ENCODE data around the gene GALNT10. TPM values are rescaled to one million over a fixed set of nuclear protein-coding genes. Genes with fewer than 3 reads are reported as not detected.

Gene GALNT10
- total RNA-seq, 1 donor from 2014 or later: 57.6 TPM

DNA sequence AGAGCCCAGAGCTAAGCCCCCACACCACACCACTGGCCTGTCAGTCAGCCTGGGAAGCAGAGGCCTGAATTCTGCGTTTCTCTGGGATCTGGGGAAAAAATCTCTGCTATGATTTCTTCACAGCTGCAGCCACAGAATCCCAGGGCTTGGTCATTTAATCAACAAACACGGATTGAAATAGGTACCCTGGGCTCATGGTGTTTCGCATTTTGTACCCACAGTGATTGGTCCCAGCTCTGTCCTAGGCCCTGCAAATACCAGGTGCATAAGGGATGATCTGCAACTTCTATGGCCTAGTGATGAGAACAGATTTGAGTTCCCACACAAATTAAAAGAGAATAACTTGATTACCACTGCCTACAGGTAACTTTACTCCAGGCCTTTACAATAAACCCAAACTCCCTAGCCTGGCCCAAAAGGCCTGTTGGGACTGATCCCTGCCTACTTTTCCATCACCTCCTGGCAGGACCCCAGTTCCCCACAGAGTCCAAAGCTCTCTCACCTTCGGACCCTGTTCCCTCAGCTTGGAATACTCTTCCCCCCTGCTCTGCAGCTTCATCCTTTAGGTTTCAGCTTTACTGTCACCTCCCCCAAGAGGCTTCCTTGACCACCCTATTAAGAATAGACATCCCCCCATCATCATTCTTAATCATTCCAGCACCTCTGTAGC, 240.6 kb downstream of the GALNT10 start:
- intact Hi-C loops (cut with DNase I): no loop called here
- Histone ChIP-seq H3K4me1 (no peaks in the 10 kb centered on the region), H3K9me3 (no peaks in the 10 kb centered on the region), H3K27me3 (ENCODE audit: low read depth) (no peaks in the 10 kb centered on the region), H3K27ac (no peak overlapping the region), H3K4me3 (no peak overlapping the region), H3K36me3 (peaks cover 14% of the 10 kb centered on the region)
- DNase-seq (no peak), ATAC-seq (no peak)
- TF ChIP-seq, protein P1, sequence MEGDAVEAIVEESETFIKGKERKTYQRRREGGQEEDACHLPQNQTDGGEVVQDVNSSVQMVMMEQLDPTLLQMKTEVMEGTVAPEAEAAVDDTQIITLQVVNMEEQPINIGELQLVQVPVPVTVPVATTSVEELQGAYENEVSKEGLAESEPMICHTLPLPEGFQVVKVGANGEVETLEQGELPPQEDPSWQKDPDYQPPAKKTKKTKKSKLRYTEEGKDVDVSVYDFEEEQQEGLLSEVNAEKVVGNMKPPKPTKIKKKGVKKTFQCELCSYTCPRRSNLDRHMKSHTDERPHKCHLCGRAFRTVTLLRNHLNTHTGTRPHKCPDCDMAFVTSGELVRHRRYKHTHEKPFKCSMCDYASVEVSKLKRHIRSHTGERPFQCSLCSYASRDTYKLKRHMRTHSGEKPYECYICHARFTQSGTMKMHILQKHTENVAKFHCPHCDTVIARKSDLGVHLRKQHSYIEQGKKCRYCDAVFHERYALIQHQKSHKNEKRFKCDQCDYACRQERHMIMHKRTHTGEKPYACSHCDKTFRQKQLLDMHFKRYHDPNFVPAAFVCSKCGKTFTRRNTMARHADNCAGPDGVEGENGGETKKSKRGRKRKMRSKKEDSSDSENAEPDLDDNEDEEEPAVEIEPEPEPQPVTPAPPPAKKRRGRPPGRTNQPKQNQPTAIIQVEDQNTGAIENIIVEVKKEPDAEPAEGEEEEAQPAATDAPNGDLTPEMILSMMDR (IDR thresholded peaks at IDR 0.05): no peak

DNA sequence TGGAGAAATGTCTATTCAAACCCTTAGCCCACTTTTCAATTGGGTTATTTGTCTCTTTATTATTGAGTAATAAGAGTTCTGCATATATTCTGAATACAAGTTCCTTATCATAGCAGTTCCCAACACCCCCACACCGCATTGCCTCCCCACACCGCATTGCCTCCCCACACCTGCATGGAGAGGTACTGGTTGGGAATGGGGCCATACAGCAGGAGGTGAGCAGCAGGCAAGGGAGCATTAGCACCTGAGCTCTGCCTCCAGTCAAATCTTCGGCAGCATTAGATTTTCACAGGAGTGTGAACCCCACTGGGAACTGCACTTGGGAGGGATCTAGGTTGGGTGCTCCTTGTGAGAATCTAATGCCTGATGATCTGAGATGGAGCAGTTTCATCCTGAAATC, 244.7 kb downstream of the GALNT10 start:
- no peaks in the 10 kb centered on the region for H3K9me3 ChIP-seq
- intact Hi-C loops (cut with DNase I): no loop called here
- H3K36me3 ChIP-seq: peaks cover 56% of the 10 kb centered on the region
- ATAC-seq (no peak), DNase-seq (no peak)
- H3K4me1 ChIP-seq: no peaks in the 10 kb centered on the region
- TF ChIP-seq, protein P1 (IDR thresholded peaks at IDR 0.05): no peak
- no peak overlapping the region for H3K27ac ChIP-seq
- H3K27me3 ChIP-seq (ENCODE audit: low read depth): no peaks in the 10 kb centered on the region
- H3K4me3 ChIP-seq: no peak overlapping the region

DNA sequence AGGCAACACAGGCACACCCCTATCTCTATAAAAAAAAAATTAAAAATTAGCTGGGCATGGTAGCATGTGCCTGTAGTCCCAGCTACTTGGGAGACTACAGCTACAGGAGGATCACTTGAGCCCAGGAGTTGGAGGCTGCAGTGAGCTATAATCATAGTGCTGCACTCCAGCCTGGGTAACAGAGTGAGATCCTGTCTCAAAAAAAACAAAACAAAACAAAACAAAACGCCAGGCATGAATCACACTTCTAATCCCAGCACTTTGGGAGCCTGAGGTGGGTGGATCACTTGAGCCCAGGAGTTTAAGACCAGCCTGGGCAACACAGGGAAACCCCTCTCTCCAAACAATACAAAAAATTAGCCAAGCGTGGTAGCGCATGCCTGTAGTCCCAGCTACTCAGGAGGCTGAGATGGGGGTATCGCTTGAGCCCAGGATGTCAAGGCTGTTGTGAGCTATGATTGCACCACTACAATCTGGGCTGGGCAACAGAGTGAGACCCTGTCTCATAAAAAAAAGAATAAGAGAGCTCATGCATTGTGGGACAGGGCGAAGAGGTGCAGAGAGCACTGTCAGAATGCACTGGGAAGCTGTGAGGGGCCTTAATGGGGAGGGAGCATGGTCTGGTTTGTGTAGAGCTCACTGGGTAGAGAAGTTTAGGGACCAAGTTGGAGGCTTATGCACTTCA, 246.9 kb downstream of the GALNT10 start:
- Histone ChIP-seq H3K36me3 (peaks cover 78% of the 10 kb centered on the region), H3K4me1 (no peaks in the 10 kb centered on the region), H3K27me3 (ENCODE audit: low read depth) (no peaks in the 10 kb centered on the region), H3K4me3 (no peak overlapping the region), H3K27ac (no peak overlapping the region), H3K9me3 (no peaks in the 10 kb centered on the region)
- ATAC-seq (no peak), DNase-seq (no peak)
- intact Hi-C loops (cut with DNase I): no loop called here
- TF ChIP-seq, protein P1 (IDR thresholded peaks at IDR 0.05): no peak

DNA sequence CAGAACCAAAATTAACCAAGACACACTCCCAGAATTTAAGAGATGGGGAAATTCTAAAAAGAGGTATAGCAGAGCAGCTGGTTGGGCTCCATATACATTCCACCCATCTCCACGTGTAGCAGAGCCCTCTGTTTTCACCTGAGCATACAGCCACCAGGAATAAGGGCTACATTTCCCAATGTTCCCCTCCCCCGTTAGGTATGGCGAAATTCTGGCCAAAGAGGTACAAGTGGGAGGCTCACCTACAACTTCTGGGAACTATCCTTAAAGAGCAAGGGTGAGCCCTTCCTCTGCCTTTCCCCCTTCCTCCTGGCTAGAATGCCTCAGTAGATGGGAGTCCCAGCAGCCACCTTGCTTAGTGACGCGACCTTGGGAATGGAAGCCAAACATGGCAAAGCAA, 250.0 kb downstream of the GALNT10 start:
- no peaks in the 10 kb centered on the region for H3K27me3 ChIP-seq (ENCODE audit: low read depth)
- H3K4me3 ChIP-seq: no peak overlapping the region
- DNase-seq (no peak), ATAC-seq (no peak)
- peaks cover 10% of the 10 kb centered on the region for H3K4me1 ChIP-seq
- H3K9me3 ChIP-seq: no peaks in the 10 kb centered on the region
- peaks cover 72% of the 10 kb centered on the region for H3K36me3 ChIP-seq
- TF ChIP-seq, protein P1 (IDR thresholded peaks at IDR 0.05): no peak
- no peak overlapping the region for H3K27ac ChIP-seq
- intact Hi-C loops (cut with DNase I): no loop called here

DNA sequence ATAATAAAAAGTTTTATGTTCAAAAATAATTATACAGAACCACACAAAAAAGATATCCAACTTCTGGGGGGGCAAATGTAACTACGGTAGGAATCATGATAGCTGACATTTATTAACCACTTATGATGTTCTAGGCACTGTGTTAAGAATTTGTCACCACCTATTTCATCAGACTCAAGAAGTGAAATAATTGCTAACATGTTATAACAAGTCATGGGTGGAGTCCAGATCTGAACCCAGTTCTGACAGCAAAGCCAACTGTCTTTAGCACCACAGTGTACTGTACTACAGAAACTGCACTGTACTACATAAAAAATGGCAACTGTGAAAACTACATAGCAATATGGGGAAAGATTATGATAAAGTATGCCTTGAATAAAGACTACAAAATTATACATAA, 252.3 kb downstream of the GALNT10 start:
- Histone ChIP-seq H3K27ac (no peak overlapping the region), H3K36me3 (peaks cover 51% of the 10 kb centered on the region), H3K27me3 (ENCODE audit: low read depth) (no peaks in the 10 kb centered on the region), H3K9me3 (no peaks in the 10 kb centered on the region), H3K4me3 (no peak overlapping the region), H3K4me1 (peaks cover 21% of the 10 kb centered on the region)
- ATAC-seq (no peak), DNase-seq (no peak)
- intact Hi-C loops (cut with DNase I): no loop called here
- TF ChIP-seq, protein P1 (IDR thresholded peaks at IDR 0.05): no peak

Measured in lower lobe of right lung (tissue), 2 donors.